Measurements from ENCODE around the gene GJD3. TPM values are rescaled to one million over a fixed set of nuclear protein-coding genes. Genes with fewer than 3 reads are reported as not detected.

The GJD3 gene
- polyA plus RNA-seq, 1 donor from 2014 or later = not detected

DNA sequence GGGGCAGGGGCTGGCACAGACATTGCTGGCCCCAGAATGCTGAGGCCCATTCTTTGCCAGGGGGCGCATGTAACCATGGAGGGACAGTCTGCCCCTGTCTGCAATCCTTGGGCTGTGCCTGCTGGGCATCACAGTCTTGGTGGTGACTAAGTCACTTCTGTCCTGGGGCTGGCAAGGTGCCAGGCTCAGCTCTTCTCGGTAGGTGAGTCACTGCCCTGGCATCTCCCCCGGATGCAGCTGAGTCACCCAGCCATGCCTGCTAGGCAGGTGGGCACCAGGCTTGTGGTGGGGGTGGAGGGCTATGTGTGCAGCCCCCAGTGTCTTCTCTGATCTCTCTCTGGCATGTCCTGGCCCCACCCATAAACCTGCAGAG lies 50.0 kb downstream of the GJD3 start:
- H3K27me3 ChIP-seq (ENCODE audit: insufficient read depth, low read depth, low read length) = peaks cover 5% of the 10 kb centered on the region
- no peaks in the 10 kb centered on the region for H3F3A ChIP-seq (ENCODE audit: insufficient read depth, low read length, poor library complexity, severe bottlenecking)
- H3K9ac ChIP-seq (ENCODE audit: low read length) = no peak overlapping the region
- TF ChIP-seq CTCF (IDR thresholded peaks at IDR 0.05; ENCODE audit: poor library complexity, severe bottlenecking) (no peak), EZH2 (IDR thresholded peaks at IDR 0.05; ENCODE audit: borderline replicate concordance, insufficient read depth, low read length, poor library complexity, severe bottlenecking) (no peak), MXI1 (conservative IDR thresholded peaks at IDR 0.05; ENCODE audit: poor library complexity, severe bottlenecking) (no peak)
- H3K36me3 ChIP-seq (ENCODE audit: insufficient read depth, low read length) = no peaks in the 10 kb centered on the region
- peaks cover 7% of the 10 kb centered on the region for H3K79me2 ChIP-seq (replicated peaks; ENCODE audit: insufficient read depth, low read length)
- H3K27ac ChIP-seq (ENCODE audit: low read length) = no peak overlapping the region
- H2AFZ ChIP-seq (ENCODE audit: low read depth, low read length) = no peak overlapping the region
- no peak overlapping the region for H3K4me2 ChIP-seq (ENCODE audit: low read length)
- H3K4me3 ChIP-seq (ENCODE audit: low read length) = no peak overlapping the region
- H3K9me2 ChIP-seq (ENCODE audit: insufficient read depth, low read length) = no peaks in the 10 kb centered on the region
- H4K20me1 ChIP-seq (ENCODE audit: insufficient read depth) = no peaks in the 10 kb centered on the region
- H3K9me3 ChIP-seq (ENCODE audit: low read length) = no peaks in the 10 kb centered on the region

DNA sequence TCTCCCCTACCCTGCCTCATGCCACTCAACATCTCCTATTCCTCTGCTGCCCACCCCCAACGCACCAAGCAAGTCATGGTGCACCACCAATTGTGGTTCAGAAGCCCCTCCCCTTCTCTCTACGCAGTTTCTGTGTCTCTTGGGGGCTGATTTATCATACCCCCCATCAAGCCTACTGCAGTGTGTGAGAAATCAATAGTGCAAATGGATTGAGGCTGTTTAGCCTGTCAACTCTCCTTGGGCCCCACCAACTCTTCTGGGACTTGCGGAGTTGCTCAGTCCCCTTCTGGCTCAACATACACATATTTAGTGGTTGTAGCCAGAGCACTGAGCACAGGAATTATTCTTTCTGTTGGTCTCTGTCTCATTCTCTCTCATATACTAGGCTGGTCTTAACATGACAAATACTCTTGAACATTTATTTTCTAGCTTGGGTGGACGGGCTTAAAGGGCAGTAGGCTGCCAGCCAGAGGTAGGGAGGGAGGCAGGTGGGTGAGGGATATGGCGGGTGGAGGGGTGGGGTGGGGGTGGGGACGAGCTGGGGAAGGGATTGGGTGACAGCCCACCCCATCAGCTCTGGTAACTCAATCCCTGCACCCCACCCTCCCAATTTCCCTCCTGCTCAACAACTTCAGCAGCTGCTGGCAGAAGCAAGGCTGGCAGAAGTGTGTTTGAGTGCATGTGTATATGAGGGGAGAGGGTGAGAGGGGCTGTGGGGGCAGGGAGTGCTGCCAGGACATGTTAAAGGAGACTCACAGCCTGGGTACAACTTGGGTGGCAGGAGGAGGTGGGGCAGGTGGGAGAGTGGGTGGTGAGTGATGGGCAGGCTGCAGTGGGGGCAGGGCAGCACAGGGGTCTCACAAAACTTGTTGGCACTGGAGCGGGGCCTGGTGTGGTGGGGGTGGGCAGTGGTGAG lies 50.6 kb downstream of the GJD3 start:
- Histone ChIP-seq H3K4me3 (ENCODE audit: low read length) (no peak overlapping the region), H3K27ac (ENCODE audit: low read length) (no peak overlapping the region)

More for the DNA sequence above, 50.6 kb downstream of the GJD3 start:
- no peak overlapping the region for H3K4me2 ChIP-seq (ENCODE audit: low read length)
- no peaks in the 10 kb centered on the region for H3F3A ChIP-seq (ENCODE audit: insufficient read depth, low read length, poor library complexity, severe bottlenecking)
- no peaks in the 10 kb centered on the region for H4K20me1 ChIP-seq (ENCODE audit: insufficient read depth)
- H3K79me2 ChIP-seq (replicated peaks; ENCODE audit: insufficient read depth, low read length) = peaks cover 4% of the 10 kb centered on the region
- H3K9me2 ChIP-seq (ENCODE audit: insufficient read depth, low read length) = no peaks in the 10 kb centered on the region
- H3K36me3 ChIP-seq (ENCODE audit: insufficient read depth, low read length) = no peaks in the 10 kb centered on the region
- no peaks in the 10 kb centered on the region for H3K9me3 ChIP-seq (ENCODE audit: low read length)
- TF ChIP-seq REST (IDR thresholded peaks at IDR 0.05; ENCODE audit: borderline replicate concordance) (no peak), MXI1 (conservative IDR thresholded peaks at IDR 0.05; ENCODE audit: poor library complexity, severe bottlenecking) (no peak), POLR2AphosphoS5 (IDR thresholded peaks at IDR 0.05) (no peak), CTCF (IDR thresholded peaks at IDR 0.05; ENCODE audit: poor library complexity, severe bottlenecking) (no peak), EP300 (conservative IDR thresholded peaks at IDR 0.05; ENCODE audit: poor library complexity, severe bottlenecking) (no peak), SMC3 (conservative IDR thresholded peaks at IDR 0.05; ENCODE audit: poor library complexity) (no peak), RAD21 (conservative IDR thresholded peaks at IDR 0.05) (no peak), TAF1 (IDR thresholded peaks at IDR 0.05; ENCODE audit: low read depth) (no peak)
- H3K9ac ChIP-seq (ENCODE audit: low read length) = no peak overlapping the region
- H3K27me3 ChIP-seq (ENCODE audit: insufficient read depth, low read depth, low read length) = peaks cover 4% of the 10 kb centered on the region
- H2AFZ ChIP-seq (ENCODE audit: low read depth, low read length) = no peak overlapping the region

Small RNA genes lying within 50 kb of the gene (small RNA-seq; reads per million reads assigned to genes)
- gene RF00019 (0 to 1.2 (median 0) reads per million in 3 experiments), gene RNA5SP441 (0 reads per million in 3 experiments)

Other genes starting within 250 kb of the GJD3 start
- 118 and 137 TPM in 2 replicates for gene MSL1, start 242.8 kb downstream of the GJD3 start, polyA plus RNA-seq
- 50.6 and 52.3 TPM in 2 replicates for gene CASC3, start 224.2 kb downstream of the GJD3 start, polyA plus RNA-seq
- gene RAPGEFL1, start 187.3 kb downstream of the GJD3 start, polyA plus RNA-seq = 15.5 and 15.6 TPM in 2 replicates
- 8.6 and 11.5 TPM in 2 replicates for gene WIPF2, start 145.4 kb downstream of the GJD3 start, polyA plus RNA-seq
- gene CDC6, start 76.9 kb downstream of the GJD3 start, polyA plus RNA-seq = 1.9 and 2.2 TPM in 2 replicates
- 4.7 and 6.6 TPM in 2 replicates for gene RARA, start 55.6 kb downstream of the GJD3 start, polyA plus RNA-seq
- 5.3 and 7.8 TPM in 2 replicates for gene TOP2A, start 53.2 kb upstream of the GJD3 start, polyA plus RNA-seq
- gene IGFBP4, start 78.7 kb upstream of the GJD3 start, polyA plus RNA-seq = 0.32 and 1.3 TPM in 2 replicates
- gene TNS4, start 136.9 kb upstream of the GJD3 start, polyA plus RNA-seq = not detected in 2 replicates
- not detected in 2 replicates for gene CCR7, start 200.7 kb upstream of the GJD3 start, polyA plus RNA-seq

Data from neural cell (in vitro differentiated cells).